ENCODE data around the gene AOC2.
"Not testable (repeated sequence)": the region's sequence is repeated elsewhere in the genome, so short reads cannot be mapped to it uniquely, and the experiment has no call there.

AOC2 gene

DNA sequence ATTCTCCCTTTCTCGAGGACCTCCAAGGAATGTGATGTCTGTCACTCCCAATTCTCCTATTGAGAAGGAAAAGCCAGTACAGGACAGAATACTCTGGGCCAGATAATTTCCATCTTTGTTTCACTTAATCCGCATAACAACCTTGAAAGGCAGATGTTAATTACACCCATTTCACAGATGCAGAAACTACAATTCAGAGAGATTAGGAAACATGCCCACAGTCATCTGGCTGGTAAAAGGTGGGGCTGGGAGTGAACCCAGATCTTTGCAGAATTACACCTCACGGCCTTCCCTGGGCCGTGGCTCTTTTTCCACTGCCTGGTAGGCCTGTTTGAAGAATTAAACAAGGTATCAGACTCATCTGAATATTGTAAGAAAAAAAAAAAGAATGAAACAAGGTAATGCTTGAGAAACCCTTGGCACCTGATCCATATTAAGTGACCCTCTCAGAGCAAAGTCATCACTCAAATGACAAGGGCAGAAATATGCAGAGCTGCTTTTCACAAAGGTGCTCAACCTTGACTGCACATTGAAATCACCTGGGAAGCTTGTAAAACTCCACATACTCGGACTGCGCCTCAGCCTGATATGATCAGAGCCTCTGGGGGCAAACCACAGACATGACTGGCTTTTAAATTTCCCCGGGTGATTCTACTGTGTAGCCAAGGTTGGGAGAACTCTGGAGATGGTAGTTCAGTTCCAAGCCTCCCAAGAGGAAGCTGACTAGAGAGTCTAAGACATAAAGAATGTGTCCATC is 39.6 kb downstream of the AOC2 start:
- no peak for DNase-seq

GRCh38 chr17:42885806-42886205 is 41.4 kb downstream of the AOC2 start:
- DNase-seq: not testable (repeated sequence)

- no peak for DNase-seq
Measured at GRCh38 chr17:42886283-42887176, 42.1 kb downstream of the AOC2 start.

GRCh38 chr17:42889809-42890208 is 45.4 kb downstream of the AOC2 start:
- DNase-seq: no peak

DNA sequence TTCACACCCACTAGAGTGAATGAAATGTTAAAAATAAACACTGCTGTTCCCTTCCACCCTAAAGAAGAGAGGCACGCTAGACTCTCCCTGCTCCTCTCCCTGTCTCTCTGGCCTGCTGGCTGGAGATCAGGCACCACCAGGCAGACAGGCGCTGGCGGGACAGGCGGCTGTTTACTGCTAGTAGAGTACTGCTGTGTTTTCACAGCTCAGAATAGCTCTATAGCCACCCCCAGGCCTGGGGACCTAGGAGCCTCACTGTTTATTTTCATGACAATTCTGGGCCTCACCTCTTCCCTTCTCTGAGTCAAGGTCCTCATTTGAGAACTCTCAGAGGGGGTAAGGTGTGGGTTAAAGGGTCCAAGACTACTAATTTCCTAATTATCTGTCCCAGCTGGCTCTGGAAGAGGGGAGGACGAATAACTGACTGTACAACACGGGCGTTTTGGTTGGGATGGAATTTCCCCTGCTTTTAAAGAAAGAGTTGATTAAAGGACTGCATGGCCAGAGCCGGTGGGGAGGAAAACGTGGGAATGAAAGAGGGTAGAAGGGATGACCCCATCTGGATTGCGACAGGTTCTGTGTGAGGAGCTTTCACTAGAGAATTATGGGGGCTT is 47.3 kb downstream of the AOC2 start:
- peak; percentile 9 for DNase-seq

GRCh38 chr17:42893359-42893758 is 49.0 kb downstream of the AOC2 start:
- DNase-seq: no peak

DNA sequence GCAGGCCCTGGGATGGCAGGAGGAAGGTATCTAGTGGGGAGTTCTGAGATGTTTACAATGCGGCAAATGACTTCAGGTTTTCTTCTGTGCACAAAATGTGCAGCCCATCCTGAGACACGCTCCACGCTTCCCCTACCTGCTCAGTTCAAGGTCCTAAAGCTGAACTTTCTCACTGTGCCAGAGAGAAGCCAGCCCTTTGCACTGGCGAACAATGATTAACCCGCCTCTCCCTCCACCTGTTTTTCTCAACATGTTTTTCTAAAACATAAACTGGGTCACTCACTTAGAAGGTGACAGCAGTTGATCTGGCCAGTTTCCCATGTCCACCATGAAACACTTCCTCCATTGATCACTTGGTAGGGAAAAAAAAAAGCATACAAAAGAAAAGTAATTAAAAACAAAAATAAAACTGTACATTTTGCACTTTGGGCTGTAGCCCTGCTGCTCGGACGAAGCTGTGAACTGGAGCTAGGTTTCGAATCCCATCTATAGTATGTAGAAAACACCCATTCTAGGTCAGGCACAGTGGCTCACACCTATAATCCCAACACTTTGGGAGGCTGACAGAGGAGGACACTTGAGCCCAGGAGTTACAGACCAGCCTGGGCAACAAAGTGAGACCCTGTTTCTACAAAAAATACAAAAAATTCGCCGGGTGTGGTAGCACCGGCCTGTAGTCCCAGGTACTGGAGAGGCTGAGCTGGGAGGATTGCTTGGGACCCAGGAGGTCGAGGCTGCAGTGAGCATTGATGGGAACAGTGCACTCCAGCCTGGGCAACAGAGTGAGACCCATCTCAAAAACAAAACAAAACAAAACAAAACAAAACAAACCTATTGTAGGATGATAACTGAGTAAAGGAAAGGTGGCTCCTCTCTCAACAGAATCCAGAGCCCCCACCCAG is 50.2 kb downstream of the AOC2 start:
- DNase-seq: no peak

DNA sequence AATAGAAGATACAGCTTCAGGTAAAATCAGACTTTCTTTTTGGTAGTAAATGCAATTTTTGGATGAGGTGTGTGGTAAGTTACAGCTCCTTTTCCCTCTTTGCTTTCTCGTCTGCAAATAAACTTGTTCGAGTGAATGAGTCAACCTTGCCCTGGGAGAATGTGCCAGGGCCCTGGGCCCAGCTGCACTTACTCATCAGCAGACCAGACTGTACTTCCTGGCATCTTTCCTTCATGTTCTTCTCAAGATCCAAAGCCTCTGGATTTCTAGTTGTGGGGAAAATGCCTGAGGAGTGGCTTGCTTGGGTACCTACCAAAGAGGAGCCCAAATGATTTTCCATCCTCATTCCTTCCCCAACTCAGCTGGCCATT is 50.8 kb downstream of the AOC2 start:
- DNase-seq: no peak

- DNase-seq: no peak
Measured at GRCh38 chr17:42898147-42898811, 53.9 kb downstream of the AOC2 start.

DNA sequence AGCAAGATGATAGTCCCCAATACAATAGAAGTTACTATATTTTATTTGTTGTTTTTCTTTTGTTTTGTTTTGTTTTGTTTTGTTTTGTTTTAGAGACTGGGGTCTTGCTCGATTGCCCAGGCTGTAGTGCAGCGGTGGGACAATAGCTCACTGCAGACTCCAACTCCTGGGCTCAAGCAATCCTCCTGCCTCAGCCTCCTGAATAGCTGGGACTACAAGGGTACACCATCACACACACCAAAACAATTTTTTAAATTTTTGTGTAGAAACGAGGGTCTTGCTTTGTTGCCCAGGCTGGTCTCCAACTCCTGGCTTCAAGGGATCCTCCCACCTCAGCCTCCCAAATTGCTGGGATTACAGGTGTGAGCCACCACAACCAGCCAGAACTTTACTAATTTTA is 55.6 kb downstream of the AOC2 start:
- not testable (repeated sequence) for DNase-seq

Measured in DMS153 (cell line).